ENCODE data around the gene TRAF1.

TRAF1 gene

GRCh38 chr9:120915854-120916470 is 10.6 kb downstream of the TRAF1 start:
- no peak for TF ChIP-seq MYC (IDR thresholded peaks at IDR 0.05; ENCODE audit: low read depth, low read length)
- TF ChIP-seq, protein P1, sequence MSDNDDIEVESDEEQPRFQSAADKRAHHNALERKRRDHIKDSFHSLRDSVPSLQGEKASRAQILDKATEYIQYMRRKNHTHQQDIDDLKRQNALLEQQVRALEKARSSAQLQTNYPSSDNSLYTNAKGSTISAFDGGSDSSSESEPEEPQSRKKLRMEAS (IDR thresholded peaks at IDR 0.05; ENCODE audit: low read depth, low read length) = no peak
- no peak for TF ChIP-seq CTCF (IDR thresholded peaks at IDR 0.05; ENCODE audit: low read depth, low read length)
- no peak for TF ChIP-seq POLR2A (IDR thresholded peaks at IDR 0.05; ENCODE audit: extremely low read depth, insufficient read length)
- DNase-seq (ENCODE audit: low read depth) = peak; percentile 48
- H3K4me3 ChIP-seq (ENCODE audit: low read depth, low read length) = no peak overlapping the region

DNA sequence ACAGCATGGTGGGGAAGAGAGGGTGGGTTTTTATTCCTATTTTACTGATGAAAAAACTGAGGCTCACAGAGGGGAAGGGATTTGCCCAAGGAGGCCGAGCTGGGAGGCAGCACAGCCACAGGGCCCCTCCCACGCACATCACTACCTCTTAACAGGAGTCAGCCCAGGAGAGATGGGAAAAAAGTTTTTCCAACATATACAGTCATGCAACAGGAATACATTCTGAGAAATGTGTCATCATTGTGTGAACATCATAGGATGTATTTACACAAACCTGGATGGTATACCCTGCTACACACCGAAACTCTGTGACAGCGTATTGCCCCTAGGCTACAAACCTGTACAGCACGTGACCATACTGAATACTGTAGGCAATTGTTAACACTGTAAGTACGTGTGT is 11.6 kb downstream of the TRAF1 start:
- no peak for DNase-seq (ENCODE audit: low read depth)
- no peak overlapping the region for H3K4me3 ChIP-seq (ENCODE audit: low read depth, low read length)
- TF ChIP-seq POLR2A (IDR thresholded peaks at IDR 0.05; ENCODE audit: extremely low read depth, insufficient read length) (no peak), CTCF (IDR thresholded peaks at IDR 0.05; ENCODE audit: low read depth, low read length) (no peak), MYC (IDR thresholded peaks at IDR 0.05; ENCODE audit: low read depth, low read length) (no peak)
- TF ChIP-seq, protein P1 (IDR thresholded peaks at IDR 0.05; ENCODE audit: low read depth, low read length) = no peak

GRCh38 chr9:120914396-120914795 is 12.2 kb downstream of the TRAF1 start:
- no peak for TF ChIP-seq CTCF (IDR thresholded peaks at IDR 0.05; ENCODE audit: low read depth, low read length)
- TF ChIP-seq, protein P1 (IDR thresholded peaks at IDR 0.05; ENCODE audit: low read depth, low read length) = no peak
- no peak for TF ChIP-seq POLR2A (IDR thresholded peaks at IDR 0.05; ENCODE audit: extremely low read depth, insufficient read length)
- TF ChIP-seq MYC (IDR thresholded peaks at IDR 0.05; ENCODE audit: low read depth, low read length) = no peak
- no peak for DNase-seq (ENCODE audit: low read depth)
- H3K4me3 ChIP-seq (ENCODE audit: low read depth, low read length) = no peak overlapping the region

DNA sequence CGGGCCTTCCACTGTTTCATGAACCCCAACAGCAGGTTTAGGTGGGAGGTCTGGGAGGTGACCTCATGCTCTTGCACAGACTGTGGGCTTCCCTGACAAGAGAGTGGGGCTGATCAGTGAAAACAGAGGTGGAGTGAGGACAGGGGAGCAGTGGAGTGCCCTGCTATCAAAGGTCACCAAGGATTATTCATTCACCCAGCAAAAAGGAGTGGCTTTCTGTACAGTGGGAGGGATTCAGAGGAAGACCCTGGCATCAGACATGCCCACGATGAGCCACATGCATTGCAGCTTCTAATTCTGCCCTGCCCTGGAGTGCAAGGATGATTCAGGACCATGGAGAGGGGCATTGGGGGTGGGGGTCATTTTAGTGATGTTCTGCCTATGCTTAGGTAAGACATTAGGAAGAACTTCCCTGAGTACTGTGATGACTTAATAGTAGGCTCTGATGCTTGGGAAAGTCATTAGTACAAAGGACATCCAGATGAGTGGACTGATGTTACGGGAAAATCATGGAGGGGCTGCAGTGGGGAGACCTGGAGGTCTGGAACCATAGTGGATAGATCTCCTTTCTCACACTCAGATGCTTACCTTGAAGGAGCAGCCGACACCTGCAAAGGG is 12.8 kb downstream of the TRAF1 start:
- peak; percentile 46 for DNase-seq (ENCODE audit: low read depth)
- TF ChIP-seq, protein P1 (IDR thresholded peaks at IDR 0.05; ENCODE audit: low read depth, low read length) = no peak; the same call in 1 of the 2 replicates
- no peak for TF ChIP-seq CTCF (IDR thresholded peaks at IDR 0.05; ENCODE audit: low read depth, low read length)
- TF ChIP-seq POLR2A (IDR thresholded peaks at IDR 0.05; ENCODE audit: extremely low read depth, insufficient read length) = no peak
- TF ChIP-seq MYC (IDR thresholded peaks at IDR 0.05; ENCODE audit: low read depth, low read length) = no peak
- H3K4me3 ChIP-seq (ENCODE audit: low read depth, low read length) = no peak overlapping the region

DNA sequence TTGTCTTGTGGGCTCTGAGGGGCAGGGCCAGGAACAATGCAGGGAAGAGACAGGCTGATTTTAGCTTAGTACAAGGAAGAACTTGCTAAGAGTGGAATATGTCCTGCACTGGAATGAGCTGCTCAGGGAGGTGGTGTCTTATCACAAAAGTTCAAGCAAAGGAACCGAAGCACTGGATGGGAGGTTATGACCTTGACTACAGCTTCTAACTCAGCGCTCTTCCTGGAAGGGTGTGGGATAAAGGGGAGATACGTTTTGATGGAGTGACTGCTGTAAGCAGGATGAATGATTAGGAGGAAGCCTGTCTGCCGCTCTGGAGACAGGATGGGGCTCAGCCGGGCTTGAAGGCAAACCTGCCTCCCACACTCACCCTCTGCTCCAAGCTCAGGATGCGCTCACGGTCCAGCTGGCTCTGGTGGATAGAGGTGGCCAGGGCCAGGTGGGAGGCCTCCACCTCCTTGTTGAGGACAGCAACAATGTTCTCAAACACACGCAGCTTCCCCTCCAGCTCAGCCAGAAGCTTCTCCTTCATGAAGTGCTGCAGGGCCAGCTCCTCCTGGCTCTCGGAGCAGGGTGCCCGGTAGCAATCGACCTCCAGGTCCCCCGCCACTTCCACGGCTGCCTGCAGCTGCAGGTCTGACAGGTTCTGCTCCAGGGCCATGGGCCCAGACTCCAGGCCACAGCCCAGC is 13.5 kb downstream of the TRAF1 start:
- TF ChIP-seq POLR2A (IDR thresholded peaks at IDR 0.05; ENCODE audit: extremely low read depth, insufficient read length) = no peak
- TF ChIP-seq MYC (IDR thresholded peaks at IDR 0.05; ENCODE audit: low read depth, low read length) = no peak
- no peak for TF ChIP-seq CTCF (IDR thresholded peaks at IDR 0.05; ENCODE audit: low read depth, low read length)
- TF ChIP-seq, protein P1 (IDR thresholded peaks at IDR 0.05; ENCODE audit: low read depth, low read length) = no peak
- H3K4me3 ChIP-seq (ENCODE audit: low read depth, low read length) = no peak overlapping the region
- DNase-seq (ENCODE audit: low read depth) = no peak

Data from NB4 (cell line).